HG02884 (cell line): ENCODE results near the gene SLC19A2.

Source experiments
- ATAC-seq: cut with Tn5 transposase; IDR thresholded peaks from one replicate; pipeline ENCODE4 v1.9.1; 2021; ENCODE audit warnings: mild to moderate bottlenecking, moderate library complexity; ENCODE audit not compliant: unreplicated experiment

SLC19A2 gene

GRCh38 chr1:169414952-169415351, 70.8 kb downstream of the SLC19A2 start:
- ATAC-seq = no peak
